Left lung (tissue), 10 donors: ENCODE results near the gene TPST1. TPM values are rescaled to one million over a fixed set of nuclear protein-coding genes. Genes with fewer than 3 reads are reported as not detected.

ENCODE experiments used
- ATAC-seq: fragments of 200-7000 bp; cut with Tn5 transposase; one replicate; pipeline ENCODE4 v1.9.1; 2020; ENCODE audit warnings: moderate library complexity
- DNase-seq, 4 donors: peaks; one replicate each; pipeline ENCODE4 v3.0.0-alpha.2; 2013 to 2020
- H3K27ac ChIP-seq, 2 donors: fragments of 200-600 bp; sonication (generic) in 1 of 2; one replicate each; pipeline versions ENCODE4 v1.5.0 to v1.8.0; 2020 to 2021
- H3K27me3 ChIP-seq, 2 donors: fragments of 200-600 bp; sonication (generic) in 1 of 2; one replicate each; pipeline versions ENCODE4 v1.5.0 to v1.8.0; 2020 to 2021
- H3K36me3 ChIP-seq, 2 donors: fragments of 200-600 bp; sonication (generic) in 1 of 2; one replicate each; pipeline versions ENCODE4 v1.5.0 to v1.8.0; 2020 to 2021
- H3K4me1 ChIP-seq, 2 donors: fragments of 200-600 bp; one replicate each; pipeline ENCODE4 v1.8.0; 2021
- H3K4me3 ChIP-seq, 2 donors: fragments of 200-600 bp; sonication (generic) in 1 of 2; one replicate each; pipeline versions ENCODE4 v1.5.0 to v1.8.0; 2020 to 2021; ENCODE audit warnings: mild to moderate bottlenecking in 1 of 2
- H3K9me3 ChIP-seq, 2 donors: fragments of 200-600 bp; sonication (generic) in 1 of 2; one replicate each; pipeline versions ENCODE4 v1.5.0 to v1.8.0; 2020 to 2021
- intact Hi-C, 2 donors: fragments of 100-400 bp; cut with DNase I; formaldehyde crosslinking; loops; one replicate each; pipeline versions ENCODE4 v1.11.2 to v1.14.2; 2022
- polyA plus RNA-seq, 6 donors: library from polyadenylated mRNA; unstranded; fragments of 120-200 nt; gene quantifications; one replicate each; pipeline ENCODE4 v1.2.1, GENCODE V29; 2013; ENCODE audit not compliant: insufficient read length in 6 of 6
- total RNA-seq, 2 donors: library from RNA; stranded (reverse); fragmentation: NEBNext Ultra II Directional; extraction: Animal tissue kit (Norgen Biotek cat#: 25700); gene quantifications; one replicate each; pipeline ENCODE4 v1.2.1, GENCODE V29; 2021
- TF ChIP-seq, protein P1 (sequence below), 2 donors: fragments of 200-600 bp; sonication (generic) in 1 of 2; IDR thresholded peaks; one replicate each; pipeline versions ENCODE4 v1.5.0 to v1.8.0; 2021; ENCODE audit warnings: antibody characterized with exemption in 2 of 2
- donor health status: DM: no; HTN: yes; CAD: no.
- donor health status: DM: no; HTN: no; CAD: no.

Gene TPST1
- total and polyA plus RNA-seq, 8 donors = 30.5 to 64.1 (median 50.4) TPM

DNA sequence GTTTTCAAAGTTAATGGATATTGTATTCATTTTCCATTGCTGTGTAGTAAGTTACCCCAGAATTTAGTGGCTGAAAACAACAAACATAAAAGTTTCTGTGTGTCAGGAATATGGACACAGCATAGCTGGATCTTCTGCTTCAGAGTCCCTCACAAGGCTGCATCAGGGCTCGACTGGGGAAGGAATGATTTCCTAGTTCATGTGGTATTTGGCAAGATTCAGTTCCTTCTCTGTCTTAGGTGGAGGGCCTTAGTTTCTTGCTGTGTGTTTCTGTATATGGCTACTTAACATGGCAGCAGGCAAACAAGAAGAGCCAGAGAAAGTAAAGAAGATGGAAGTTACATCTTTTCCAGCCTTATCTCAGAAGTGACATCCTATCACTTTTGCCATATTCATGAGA is 51.1 kb downstream of the TPST1 start:
- peaks cover 0 to 4% of the 10 kb centered on the region in 2 donors for H3K36me3 ChIP-seq
- peak overlapping the region in 1 of 2 donors; percentile 86 for H3K27ac ChIP-seq
- H3K9me3 ChIP-seq = no peaks in the 10 kb centered on the region
- intact Hi-C loops = no loop called here
- DNase-seq = no peak
- TF ChIP-seq, protein P1, sequence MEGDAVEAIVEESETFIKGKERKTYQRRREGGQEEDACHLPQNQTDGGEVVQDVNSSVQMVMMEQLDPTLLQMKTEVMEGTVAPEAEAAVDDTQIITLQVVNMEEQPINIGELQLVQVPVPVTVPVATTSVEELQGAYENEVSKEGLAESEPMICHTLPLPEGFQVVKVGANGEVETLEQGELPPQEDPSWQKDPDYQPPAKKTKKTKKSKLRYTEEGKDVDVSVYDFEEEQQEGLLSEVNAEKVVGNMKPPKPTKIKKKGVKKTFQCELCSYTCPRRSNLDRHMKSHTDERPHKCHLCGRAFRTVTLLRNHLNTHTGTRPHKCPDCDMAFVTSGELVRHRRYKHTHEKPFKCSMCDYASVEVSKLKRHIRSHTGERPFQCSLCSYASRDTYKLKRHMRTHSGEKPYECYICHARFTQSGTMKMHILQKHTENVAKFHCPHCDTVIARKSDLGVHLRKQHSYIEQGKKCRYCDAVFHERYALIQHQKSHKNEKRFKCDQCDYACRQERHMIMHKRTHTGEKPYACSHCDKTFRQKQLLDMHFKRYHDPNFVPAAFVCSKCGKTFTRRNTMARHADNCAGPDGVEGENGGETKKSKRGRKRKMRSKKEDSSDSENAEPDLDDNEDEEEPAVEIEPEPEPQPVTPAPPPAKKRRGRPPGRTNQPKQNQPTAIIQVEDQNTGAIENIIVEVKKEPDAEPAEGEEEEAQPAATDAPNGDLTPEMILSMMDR (IDR thresholded peaks at IDR 0.05) = no peak
- no peaks in the 10 kb centered on the region for H3K27me3 ChIP-seq
- H3K4me3 ChIP-seq = no peak overlapping the region
- ATAC-seq = peak; percentile 34
- peaks cover 4 to 38% of the 10 kb centered on the region in 2 donors for H3K4me1 ChIP-seq

DNA sequence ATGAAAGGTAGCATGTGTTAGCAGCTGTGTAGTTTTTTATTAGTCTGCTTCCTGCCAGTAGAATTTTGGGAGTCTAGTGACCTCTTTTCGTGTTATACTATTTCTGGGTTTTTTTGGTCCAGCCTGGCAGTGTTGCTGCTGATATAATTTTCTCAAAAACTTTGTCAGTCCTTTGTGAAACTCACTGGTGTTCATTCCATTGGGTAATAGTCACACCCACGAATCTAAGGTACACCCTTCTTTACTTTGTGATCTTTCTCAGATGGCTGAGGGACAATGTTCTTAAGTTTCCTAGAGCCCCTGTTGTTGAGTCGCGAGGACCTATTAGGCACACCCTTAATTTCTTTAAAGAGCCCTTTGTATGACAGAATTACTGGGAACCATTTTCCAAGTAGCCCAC is 52.3 kb downstream of the TPST1 start:
- no peak for ATAC-seq
- Histone ChIP-seq H3K9me3 (no peaks in the 10 kb centered on the region), H3K27ac (peak overlapping the region in 1 of 2 donors; percentile 86), H3K27me3 (no peaks in the 10 kb centered on the region), H3K36me3 (peaks cover 0 to 4% of the 10 kb centered on the region in 2 donors), H3K4me1 (peaks cover 4 to 46% of the 10 kb centered on the region in 2 donors), H3K4me3 (no peak overlapping the region)
- no peak for DNase-seq
- TF ChIP-seq, protein P1 (IDR thresholded peaks at IDR 0.05) = no peak
- intact Hi-C loops = no loop called here

DNA sequence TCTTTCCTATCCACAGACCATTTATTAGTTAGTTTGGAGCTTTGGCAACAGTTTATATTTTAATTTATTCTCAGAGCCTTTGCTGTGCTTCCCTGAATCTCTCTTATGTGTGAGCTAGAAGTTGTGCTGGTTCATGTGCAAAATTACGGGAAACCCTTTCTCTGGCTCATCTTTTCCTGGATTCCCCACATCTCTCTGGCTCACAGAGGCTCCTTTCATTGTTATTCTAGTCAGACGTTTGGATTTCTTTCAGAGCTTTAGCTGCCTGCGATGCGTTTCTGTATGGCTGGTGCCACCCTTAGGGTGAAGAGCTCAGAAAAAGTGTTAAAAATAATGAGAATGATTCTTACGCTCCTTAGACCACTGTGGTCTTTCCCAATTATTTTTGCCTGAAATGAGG is 53.3 kb downstream of the TPST1 start:
- TF ChIP-seq, protein P1 (IDR thresholded peaks at IDR 0.05) = no peak
- intact Hi-C loops = no loop called here
- Histone ChIP-seq H3K27me3 (no peaks in the 10 kb centered on the region), H3K9me3 (no peaks in the 10 kb centered on the region), H3K4me3 (no peak overlapping the region), H3K4me1 (peaks cover 4 to 46% of the 10 kb centered on the region in 2 donors), H3K27ac (no peak overlapping the region), H3K36me3 (peaks cover 0 to 4% of the 10 kb centered on the region in 2 donors)
- DNase-seq (no peak), ATAC-seq (peak; percentile 24)

DNA sequence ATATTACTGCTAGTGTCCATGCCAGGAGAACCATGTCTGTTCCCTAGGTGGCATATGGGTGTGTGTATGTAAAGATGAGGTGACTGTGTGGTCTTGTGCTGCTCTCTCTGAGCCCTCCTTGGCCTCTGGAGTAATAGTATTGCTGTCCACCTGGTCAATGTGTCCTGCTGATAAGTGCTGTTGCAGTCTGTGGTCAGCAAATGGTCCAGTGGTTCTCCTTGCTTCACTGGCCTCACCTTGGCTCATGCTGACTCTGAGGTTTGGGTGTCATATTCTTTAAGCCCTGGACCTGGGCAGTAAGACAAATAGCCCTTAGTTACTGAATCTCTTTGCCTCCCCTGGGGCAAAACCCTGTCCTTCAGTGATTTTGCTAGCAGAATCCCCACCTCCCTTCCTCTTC is 56.8 kb downstream of the TPST1 start:
- no peak for ATAC-seq
- intact Hi-C loops = no loop called here

DNA sequence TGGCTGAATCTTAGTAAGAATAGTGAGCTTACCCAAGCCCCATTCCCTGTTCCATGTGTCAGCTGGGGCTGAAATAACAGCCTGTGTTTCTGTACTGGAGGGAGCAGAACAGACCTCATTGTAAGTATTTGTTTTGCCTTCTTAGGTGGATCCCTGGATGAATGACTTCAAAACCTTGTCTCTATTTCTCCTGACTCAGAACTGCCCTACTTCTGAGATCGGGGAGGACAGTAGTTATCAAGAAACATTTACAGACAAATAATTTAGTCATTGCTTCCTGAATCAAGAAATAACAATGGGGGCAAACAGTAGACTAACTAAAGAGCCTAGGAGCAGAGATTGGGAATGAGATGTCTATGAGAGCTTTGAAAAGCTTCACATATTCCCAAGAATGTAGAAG is 58.8 kb downstream of the TPST1 start:
- Histone ChIP-seq H3K4me1 (peaks cover 6 to 24% of the 10 kb centered on the region in 2 donors), H3K27me3 (no peaks in the 10 kb centered on the region), H3K27ac (no peak overlapping the region), H3K4me3 (no peak overlapping the region), H3K9me3 (peaks cover 11 to 31% of the 10 kb centered on the region in 2 donors), H3K36me3 (peaks cover 0 to 8% of the 10 kb centered on the region in 2 donors)
- intact Hi-C loops = no loop called here
- DNase-seq (no peak), ATAC-seq (no peak)
- TF ChIP-seq, protein P1 (IDR thresholded peaks at IDR 0.05) = no peak

More for the DNA sequence above, 56.8 kb downstream of the TPST1 start:
- Histone ChIP-seq H3K27me3 (no peaks in the 10 kb centered on the region), H3K27ac (no peak overlapping the region), H3K9me3 (peaks cover 11 to 31% of the 10 kb centered on the region in 2 donors), H3K4me3 (no peak overlapping the region), H3K36me3 (peaks cover 0 to 8% of the 10 kb centered on the region in 2 donors), H3K4me1 (peaks cover 0 to 18% of the 10 kb centered on the region in 2 donors)
- DNase-seq = no peak
- TF ChIP-seq, protein P1 (IDR thresholded peaks at IDR 0.05) = no peak
